Measurements from ENCODE around the gene PLCL1. TPM values are rescaled to one million over a fixed set of nuclear protein-coding genes. Genes with fewer than 3 reads are reported as not detected.

PLCL1 gene
- total RNA-seq, 1 experiment from 2014 or later, result 0.07 TPM

Other genes starting within 250 kb of the PLCL1 start
- not detected for gene RFTN2, start 129.0 kb upstream of the PLCL1 start, total RNA-seq (2021; ENCODE audit: unreplicated experiment)
- gene MARS2, start 99.2 kb upstream of the PLCL1 start, total RNA-seq (2021; ENCODE audit: unreplicated experiment), result 14.4 TPM
- not detected for gene BOLL, start 19.3 kb upstream of the PLCL1 start, total RNA-seq (2021; ENCODE audit: unreplicated experiment)

Data from HCT116 (cell line).